Activated CD8-positive, alpha-beta memory T cell treated with anti-CD3 and anti-CD28 coated beads for 1 hour (primary cell): ENCODE results near the gene THSD4.
"Not testable (repeated sequence)": the region's sequence is repeated elsewhere in the genome, so short reads cannot be mapped to it uniquely, and the experiment has no call there.

Source experiments
- DNase-seq, 2 donors: peaks; one replicate each; pipeline ENCODE4 v3.0.0-alpha.2; 2020; ENCODE audit warnings: low read depth in 1 of 2; ENCODE audit errors: extremely low read depth in 1 of 2

The THSD4 gene

GRCh38 chr15:71252044-71252739 lies 136.9 kb downstream of the THSD4 start:
- no peak for DNase-seq

- DNase-seq: no peak
These were observed 137.4 kb downstream of the THSD4 start for GRCh38 chr15:71252740-71253047.

GRCh38 chr15:71254491-71254890 lies 139.2 kb downstream of the THSD4 start:
- no peak for DNase-seq

- DNase-seq: no peak
These were observed 141.8 kb downstream of the THSD4 start for GRCh38 chr15:71256934-71257664.

GRCh38 chr15:71259866-71260265 lies 144.6 kb downstream of the THSD4 start:
- no peak for DNase-seq

- DNase-seq: no peak
These were observed 146.1 kb downstream of the THSD4 start for GRCh38 chr15:71261418-71261817.

- no peak for DNase-seq
These were observed 146.6 kb downstream of the THSD4 start for GRCh38 chr15:71261909-71262308.

GRCh38 chr15:71262599-71262998 lies 147.3 kb downstream of the THSD4 start:
- DNase-seq: no peak

- not testable (repeated sequence) for DNase-seq
These were observed 150.3 kb downstream of the THSD4 start for GRCh38 chr15:71265606-71266005.

- no peak for DNase-seq
These were observed 156.1 kb downstream of the THSD4 start for GRCh38 chr15:71271327-71271726.

- DNase-seq: no peak
These were observed 157.7 kb downstream of the THSD4 start for GRCh38 chr15:71272932-71273331.

GRCh38 chr15:71273731-71274447 lies 158.6 kb downstream of the THSD4 start:
- DNase-seq: no peak

- DNase-seq: no peak
These were observed 159.2 kb downstream of the THSD4 start for GRCh38 chr15:71274448-71274798.

GRCh38 chr15:71275098-71275497 lies 159.8 kb downstream of the THSD4 start:
- DNase-seq: no peak

GRCh38 chr15:71275566-71276335 lies 160.5 kb downstream of the THSD4 start:
- no peak for DNase-seq

- DNase-seq: no peak
These were observed 161.0 kb downstream of the THSD4 start for GRCh38 chr15:71276336-71276665.

- DNase-seq: no peak
These were observed 163.9 kb downstream of the THSD4 start for GRCh38 chr15:71278989-71279756.

- DNase-seq: no peak
These were observed 164.5 kb downstream of the THSD4 start for GRCh38 chr15:71279757-71280141.

- no peak for DNase-seq
These were observed 164.9 kb downstream of the THSD4 start for GRCh38 chr15:71280206-71280605.

GRCh38 chr15:71281256-71281655 lies 166.0 kb downstream of the THSD4 start:
- no peak for DNase-seq

- no peak for DNase-seq
These were observed 166.8 kb downstream of the THSD4 start for GRCh38 chr15:71282076-71282475.
